ENCODE measurements around the gene ACO1. TPM values are rescaled to one million over a fixed set of nuclear protein-coding genes. Genes with fewer than 3 reads are reported as not detected.

Gene ACO1
- total RNA-seq, 1 donor from 2014 or later: 28.4 TPM

- DNase-seq (ENCODE audit: low read depth in 2 of 2): peak in 1 of 2 donors; percentile 75
Measured at GRCh38 chr9:32382565-32383320, 1.7 kb upstream of the ACO1 start.

GRCh38 chr9:32384002-32384363 is 460 bp upstream of the ACO1 start:
- DNase-seq (ENCODE audit: low read depth in 2 of 2): peak in 1 of 2 donors; percentile 16

DNA sequence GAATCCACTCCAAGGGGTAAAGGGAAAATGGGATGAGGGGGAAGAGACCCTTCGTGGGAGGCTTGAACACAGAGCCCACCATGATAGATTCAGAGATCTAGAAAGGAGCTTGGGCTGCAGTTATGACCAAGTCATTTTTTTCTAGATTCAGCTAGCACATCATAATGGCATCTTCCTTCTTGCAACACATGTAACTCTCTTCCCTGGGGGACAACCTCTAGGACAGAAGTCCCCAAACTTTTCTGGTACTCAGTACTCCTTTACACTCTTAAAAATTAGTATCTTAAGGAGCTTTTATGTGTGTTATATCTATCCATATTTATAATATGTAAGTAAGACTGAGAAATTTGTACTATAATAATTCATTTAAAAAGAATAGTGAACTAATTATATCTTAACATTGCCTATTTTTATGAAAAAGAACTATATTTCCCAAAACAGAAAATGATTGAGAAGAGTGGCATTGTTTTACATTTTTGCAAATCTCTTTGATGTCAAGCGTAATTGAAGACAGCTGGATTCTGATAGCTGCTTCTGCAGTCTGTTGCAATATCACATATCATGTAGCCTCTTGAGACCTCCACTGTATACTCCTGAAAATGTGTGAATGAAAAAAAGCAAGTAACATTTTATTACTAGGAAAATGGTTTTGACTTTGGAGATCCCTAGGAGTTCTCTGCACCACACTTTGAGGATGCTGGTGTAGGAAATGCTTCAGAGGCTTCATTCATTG is 875 bp downstream of the ACO1 start:
- DNase-seq (ENCODE audit: low read depth in 2 of 2): no peak

DNA sequence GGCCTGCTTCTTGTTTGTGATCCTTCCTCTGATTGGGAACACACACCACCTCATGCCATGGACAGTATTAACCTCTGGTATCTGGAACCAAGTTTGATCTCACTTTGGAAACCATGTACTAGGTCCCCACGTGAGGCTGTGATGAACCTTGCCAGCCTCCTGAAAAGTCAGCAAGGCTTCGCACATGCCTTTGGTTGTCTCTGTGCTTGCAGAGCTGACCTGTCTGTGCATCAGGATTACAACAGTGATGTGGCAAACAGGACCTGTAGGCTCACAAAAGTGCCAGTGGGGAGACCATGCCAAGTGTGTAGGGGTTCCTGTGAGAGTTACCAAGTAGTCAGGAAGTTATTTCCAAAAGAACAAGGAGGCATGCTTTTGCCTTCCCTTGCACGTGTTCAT is 1.4 kb downstream of the ACO1 start:
- DNase-seq (ENCODE audit: low read depth in 2 of 2): no peak

GRCh38 chr9:32387256-32387655 is 2.8 kb downstream of the ACO1 start:
- peak; percentile 28 to 70 for DNase-seq (ENCODE audit: low read depth in 2 of 2)

DNA sequence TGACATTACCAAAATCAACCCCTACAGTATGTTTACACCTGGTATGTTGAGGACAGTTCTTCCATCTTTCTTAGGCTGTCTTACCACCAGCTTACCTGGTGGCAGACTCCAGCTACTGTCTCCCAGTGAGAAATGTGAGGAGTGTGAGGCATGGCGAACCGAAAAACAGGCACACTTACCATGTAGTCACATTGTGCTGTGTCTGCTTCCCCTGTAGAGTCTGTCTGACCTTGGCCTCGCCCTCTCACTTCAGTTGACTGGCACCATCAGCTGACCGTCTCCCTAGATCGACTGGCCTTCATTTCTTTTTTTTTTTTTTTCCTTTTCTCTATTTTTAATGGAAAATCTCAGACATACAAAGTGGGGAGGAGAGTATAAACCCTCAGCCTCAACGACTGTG is 4.9 kb downstream of the ACO1 start:
- no peak for DNase-seq (ENCODE audit: low read depth in 2 of 2)

GRCh38 chr9:32393911-32394310 is 9.5 kb downstream of the ACO1 start:
- no peak for DNase-seq (ENCODE audit: low read depth in 2 of 2)

DNA sequence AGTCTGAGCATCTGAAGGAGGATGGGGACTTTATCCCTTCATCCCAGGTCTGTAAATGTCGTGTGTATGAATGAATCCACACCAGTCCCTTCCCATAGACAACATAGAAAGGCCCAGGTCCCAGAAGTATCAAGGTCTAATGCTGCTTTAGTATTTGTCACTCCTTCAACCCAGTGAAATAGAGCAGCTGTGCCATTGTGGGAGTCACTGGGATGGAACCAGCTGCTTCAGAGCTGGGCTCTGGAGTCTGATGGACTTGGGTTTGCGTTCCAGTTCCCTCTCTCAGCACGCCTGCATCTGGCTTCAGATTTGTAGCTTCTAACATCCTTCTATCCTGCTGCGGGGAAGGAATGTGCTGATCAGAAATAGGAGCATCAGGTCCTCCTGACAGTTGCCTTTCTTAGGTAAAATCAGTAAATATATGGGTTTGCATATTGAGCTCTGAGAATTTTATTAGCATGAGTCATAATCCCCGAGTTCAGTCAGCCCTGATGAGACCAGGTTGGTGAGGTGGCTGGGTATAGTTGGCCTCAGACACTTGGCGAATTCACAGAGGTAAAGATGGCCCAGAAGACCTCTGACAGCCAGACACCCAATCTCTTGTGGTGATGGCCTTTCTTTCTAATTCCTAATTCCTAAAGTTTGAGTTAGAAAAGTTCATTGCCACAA is 10.1 kb downstream of the ACO1 start:
- DNase-seq (ENCODE audit: low read depth in 2 of 2): peak in 1 of 2 donors; percentile 5

GRCh38 chr9:32395510-32396216 is 11.2 kb downstream of the ACO1 start:
- DNase-seq (ENCODE audit: low read depth in 2 of 2): peak; percentile 84 to 96

DNA sequence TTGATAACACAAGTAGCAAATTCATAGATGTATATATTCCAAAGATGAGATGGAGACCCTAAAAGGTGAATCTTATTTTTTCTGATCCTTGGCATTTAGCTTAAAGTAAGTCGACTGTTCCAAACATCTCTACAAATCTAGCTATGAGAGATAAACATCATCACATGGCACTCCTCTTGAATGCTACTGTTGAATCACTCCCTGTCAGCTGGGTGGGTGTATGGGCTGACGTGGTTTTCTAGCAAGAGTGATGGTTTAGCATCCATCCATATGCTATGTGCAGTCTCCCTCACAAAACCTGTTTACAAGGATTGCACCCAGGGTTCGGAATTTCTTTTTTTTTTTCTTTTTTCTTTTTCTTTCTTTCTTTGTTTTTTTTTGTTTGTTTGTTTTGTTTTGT is 13.8 kb downstream of the ACO1 start:
- peak in 1 of 2 donors; percentile 68 for DNase-seq (ENCODE audit: low read depth in 2 of 2)

GRCh38 chr9:32399110-32399815 is 14.8 kb downstream of the ACO1 start:
- DNase-seq (ENCODE audit: low read depth in 2 of 2): no peak

- no peak for DNase-seq (ENCODE audit: low read depth in 2 of 2)
Measured at GRCh38 chr9:32401488-32401887, 17.0 kb downstream of the ACO1 start.

GRCh38 chr9:32403567-32404260 is 19.3 kb downstream of the ACO1 start:
- DNase-seq (ENCODE audit: low read depth in 2 of 2): no peak

GRCh38 chr9:32404402-32404801 is 20.0 kb downstream of the ACO1 start:
- no peak for DNase-seq (ENCODE audit: low read depth in 2 of 2)

DNA sequence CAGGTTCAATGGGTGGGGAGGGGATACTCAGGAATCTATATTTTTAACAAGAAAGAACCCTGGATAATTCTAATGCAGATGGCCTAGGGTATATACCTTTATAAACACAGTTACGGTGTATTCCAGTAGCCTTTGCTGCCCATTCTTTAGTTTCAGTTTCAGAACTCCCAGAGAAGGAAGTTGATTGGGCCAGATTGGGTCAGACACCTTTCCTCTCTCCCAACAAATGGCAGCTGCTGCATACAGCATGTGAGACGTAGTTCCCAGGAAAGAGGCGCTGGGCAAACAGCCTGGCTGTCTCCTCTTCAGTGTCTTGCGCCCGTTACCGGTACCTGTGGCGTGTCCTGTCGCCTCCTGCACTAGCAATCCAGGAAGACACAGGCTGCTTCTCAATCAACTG is 20.4 kb downstream of the ACO1 start:
- peak in 1 of 2 donors; percentile 62 for DNase-seq (ENCODE audit: low read depth in 2 of 2)

GRCh38 chr9:32405506-32405905 is 21.1 kb downstream of the ACO1 start:
- no peak for DNase-seq (ENCODE audit: low read depth in 2 of 2)

GRCh38 chr9:32406046-32406445 is 21.6 kb downstream of the ACO1 start:
- no peak for DNase-seq (ENCODE audit: low read depth in 2 of 2)

GRCh38 chr9:32411753-32412152 is 27.3 kb downstream of the ACO1 start:
- DNase-seq (ENCODE audit: low read depth in 2 of 2): no peak

GRCh38 chr9:32412440-32412839 is 28.0 kb downstream of the ACO1 start:
- DNase-seq (ENCODE audit: low read depth in 2 of 2): no peak

GRCh38 chr9:32413424-32413823 is 29.0 kb downstream of the ACO1 start:
- no peak for DNase-seq (ENCODE audit: low read depth in 2 of 2)

- DNase-seq (ENCODE audit: low read depth in 2 of 2): no peak
Measured at GRCh38 chr9:32414856-32415255, 30.4 kb downstream of the ACO1 start.
